OCI-LY1 (cell line): Measurements from ENCODE around the gene FGD3.

ENCODE experiments used
- EZH2 ChIP-seq: fragments of 200-600 bp; sonication (generic), shearing (Covaris generic); IDR thresholded peaks from 2 replicates; pipeline ENCODE4 v1.8.0; 2017; ENCODE audit warnings: borderline replicate concordance, mixed run types, mild to moderate bottlenecking, antibody characterized with exemption, low read length, moderate library complexity, mixed read lengths
- TF ChIP-seq, protein P1 (sequence below): fragments of 200-600 bp; sonication (generic), shearing (Covaris generic); IDR thresholded peaks from 2 replicates; pipeline ENCODE4 v1.5.1; 2017; ENCODE audit warnings: mild to moderate bottlenecking, antibody characterized with exemption, low read length, moderate library complexity, mixed read lengths

DNA sequence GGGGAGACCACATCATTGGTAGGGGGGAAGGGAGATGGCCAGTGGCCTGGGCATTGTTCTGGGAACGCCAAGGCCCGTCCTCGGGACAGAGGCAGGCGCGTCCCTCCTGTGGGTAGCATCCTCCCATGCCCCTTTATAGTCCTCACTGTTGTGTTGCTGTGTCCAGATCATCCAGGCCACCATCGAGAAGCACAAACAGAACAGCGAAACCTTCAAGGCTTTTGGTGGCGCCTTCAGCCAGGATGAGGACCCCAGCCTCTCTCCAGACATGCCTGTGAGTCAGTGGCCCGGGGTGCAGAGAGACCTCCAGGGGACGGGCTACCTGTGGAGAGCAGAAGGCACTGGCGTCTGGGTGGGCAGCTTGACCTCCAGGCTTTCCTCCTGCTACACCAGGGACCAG lies 72.8 kb downstream of the FGD3 start:
- TF ChIP-seq, protein P1, sequence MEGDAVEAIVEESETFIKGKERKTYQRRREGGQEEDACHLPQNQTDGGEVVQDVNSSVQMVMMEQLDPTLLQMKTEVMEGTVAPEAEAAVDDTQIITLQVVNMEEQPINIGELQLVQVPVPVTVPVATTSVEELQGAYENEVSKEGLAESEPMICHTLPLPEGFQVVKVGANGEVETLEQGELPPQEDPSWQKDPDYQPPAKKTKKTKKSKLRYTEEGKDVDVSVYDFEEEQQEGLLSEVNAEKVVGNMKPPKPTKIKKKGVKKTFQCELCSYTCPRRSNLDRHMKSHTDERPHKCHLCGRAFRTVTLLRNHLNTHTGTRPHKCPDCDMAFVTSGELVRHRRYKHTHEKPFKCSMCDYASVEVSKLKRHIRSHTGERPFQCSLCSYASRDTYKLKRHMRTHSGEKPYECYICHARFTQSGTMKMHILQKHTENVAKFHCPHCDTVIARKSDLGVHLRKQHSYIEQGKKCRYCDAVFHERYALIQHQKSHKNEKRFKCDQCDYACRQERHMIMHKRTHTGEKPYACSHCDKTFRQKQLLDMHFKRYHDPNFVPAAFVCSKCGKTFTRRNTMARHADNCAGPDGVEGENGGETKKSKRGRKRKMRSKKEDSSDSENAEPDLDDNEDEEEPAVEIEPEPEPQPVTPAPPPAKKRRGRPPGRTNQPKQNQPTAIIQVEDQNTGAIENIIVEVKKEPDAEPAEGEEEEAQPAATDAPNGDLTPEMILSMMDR: no peak
- TF ChIP-seq EZH2: no peak
